ENCODE results near the gene ARL8B. TPM values are rescaled to one million over a fixed set of nuclear protein-coding genes. Genes with fewer than 3 reads are reported as not detected.

The ARL8B gene
- total RNA-seq, 1 experiment from 2014 or later = 43.8 TPM

GRCh38 chr3:5116538-5116937 is 5.6 kb upstream of the ARL8B start:
- Histone ChIP-seq H3F3A (ENCODE audit: low read length, unreplicated experiment) (no peaks in the 10 kb centered on the region), H3K9ac (ENCODE audit: low read length) (no peak overlapping the region), H3K4me2 (ENCODE audit: low read length) (no peak overlapping the region), H3K4me3 (ENCODE audit: low read length) (no peak overlapping the region), H3K9me3 (ENCODE audit: low read length) (no peaks in the 10 kb centered on the region), H2AFZ (ENCODE audit: low read length) (0 out of 2 replicates have a peak overlapping the region, but pooled peaks have one; percentile 28), H3K36me3 (ENCODE audit: low read depth, low read length) (no peaks in the 10 kb centered on the region), H3K27me3 (ENCODE audit: low read length) (no peaks in the 10 kb centered on the region), H3K79me2 (ENCODE audit: low read length) (no peaks in the 10 kb centered on the region), H3K4me1 (ENCODE audit: insufficient read depth, low read length) (peaks cover under 1% of the 10 kb centered on the region; the same call in 1 of the 2 replicates), H3K27ac (ENCODE audit: low read length) (no peak overlapping the region), H4K20me1 (ENCODE audit: low read length) (no peaks in the 10 kb centered on the region), H3K9me2 (replicated peaks; ENCODE audit: low read length) (no peaks in the 10 kb centered on the region)
- DNase-seq (no peak), ATAC-seq (no peak)
- intact Hi-C loops (cut with micrococcal nuclease) = no loop called here
- BruUV-seq (replicated peaks) = no TSS peak
- ChIA-PET POLR2A (ENCODE audit: unreplicated experiment) (no interaction called here), CTCF (no interaction called here)
- TF ChIP-seq EZH2 (IDR thresholded peaks at IDR 0.05; ENCODE audit: low read length, unreplicated experiment) (no peak), CTCF (conservative IDR thresholded peaks at IDR 0.05; ENCODE audit: low read depth, low read length) (no peak), EZH2phosphoT487 (IDR thresholded peaks at IDR 0.05; ENCODE audit: borderline replicate concordance, low read length) (no peak)

GRCh38 chr3:5120446-5120845 is 1.6 kb upstream of the ARL8B start:
- Histone ChIP-seq H3K4me1 (ENCODE audit: insufficient read depth, low read length) (peaks cover 21% of the 10 kb centered on the region), H3K36me3 (ENCODE audit: low read depth, low read length) (0 out of 2 replicates have a peak, but pooled peaks cover 4% of the 10 kb centered on the region), H3K27me3 (ENCODE audit: low read length) (no peaks in the 10 kb centered on the region), H4K20me1 (ENCODE audit: low read length) (peaks cover 23% of the 10 kb centered on the region), H2AFZ (ENCODE audit: low read length) (peak overlapping the region; percentile 30; the same call in 1 of the 2 replicates), H3K4me3 (ENCODE audit: low read length) (no peak overlapping the region), H3K9ac (ENCODE audit: low read length) (no peak overlapping the region), H3F3A (ENCODE audit: low read length, unreplicated experiment) (no peaks in the 10 kb centered on the region), H3K4me2 (ENCODE audit: low read length) (no peak overlapping the region), H3K79me2 (ENCODE audit: low read length) (peaks cover 34% of the 10 kb centered on the region), H3K9me2 (replicated peaks; ENCODE audit: low read length) (no peaks in the 10 kb centered on the region), H3K27ac (ENCODE audit: low read length) (no peak overlapping the region), H3K9me3 (ENCODE audit: low read length) (no peaks in the 10 kb centered on the region)
- no TSS peak for BruUV-seq (replicated peaks)
- intact Hi-C loops (cut with micrococcal nuclease) = loop anchor here (5.0 kb wide), 2 partner anchors 143 to 463 kb away; partner anchors contain the start of gene BHLHE40
- ATAC-seq (no peak), DNase-seq (no peak)
- CTCF ChIA-PET = no interaction called here
- TF ChIP-seq EZH2 (IDR thresholded peaks at IDR 0.05; ENCODE audit: low read length, unreplicated experiment) (no peak), EZH2phosphoT487 (IDR thresholded peaks at IDR 0.05; ENCODE audit: borderline replicate concordance, low read length) (no peak)
- POLR2A ChIA-PET (ENCODE audit: unreplicated experiment) = no interaction called here

GRCh38 chr3:5122741-5123706 is 932 bp downstream of the ARL8B start:
- Histone ChIP-seq H4K20me1 (ENCODE audit: low read length) (peaks cover 40% of the 10 kb centered on the region), H3K4me2 (ENCODE audit: low read length) (peak overlapping the region; percentile 99), H3K9me3 (ENCODE audit: low read length) (no peaks in the 10 kb centered on the region), H3K27ac (ENCODE audit: low read length) (peak overlapping the region; percentile 78), H3K27me3 (ENCODE audit: low read length) (no peaks in the 10 kb centered on the region), H3F3A (ENCODE audit: low read length, unreplicated experiment) (no peaks in the 10 kb centered on the region), H3K36me3 (ENCODE audit: low read depth, low read length) (0 out of 2 replicates have a peak, but pooled peaks cover 4% of the 10 kb centered on the region), H2AFZ (ENCODE audit: low read length) (peak overlapping the region; percentile 59), H3K4me3 (ENCODE audit: low read length) (peak overlapping the region; percentile 93), H3K4me1 (ENCODE audit: insufficient read depth, low read length) (peaks cover 31% of the 10 kb centered on the region), H3K79me2 (ENCODE audit: low read length) (peaks cover 60% of the 10 kb centered on the region), H3K9ac (ENCODE audit: low read length) (peak overlapping the region; percentile 96), H3K9me2 (replicated peaks; ENCODE audit: low read length) (no peaks in the 10 kb centered on the region)
- peak; percentile 91 for DNase-seq
- TF ChIP-seq EZH2phosphoT487 (IDR thresholded peaks at IDR 0.05; ENCODE audit: borderline replicate concordance, low read length) = no peak
- 0 out of 2 replicates have a peak, but pooled peaks have one; percentile 24 for TF ChIP-seq CTCF (conservative IDR thresholded peaks at IDR 0.05; ENCODE audit: low read depth, low read length)
- TSS peak; percentile 88 for BruUV-seq (replicated peaks)
- ChIA-PET CTCF (interaction anchor here (0.6 to 0.9 kb wide), 3 partner anchors 71 to 411 kb away, joined by 3 read pairs; no protein-coding TSS in a partner anchor), POLR2A (ENCODE audit: unreplicated experiment) (interaction anchor here (0.6 to 1.3 kb wide), 4 partner anchors 8 to 692 kb away, joined by 3 to 5 read pairs (median 4); no protein-coding TSS in a partner anchor)
- intact Hi-C loops (cut with micrococcal nuclease) = loop anchor here (1.0 to 5.0 kb wide), 5 partner anchors 64 to 466 kb away; partner anchors contain the start of genes BHLHE40 and EDEM1
- peak; percentile 44 for ATAC-seq

Data from PC-3 (cell line).